ENCODE data around the gene ZNF274. TPM values are rescaled to one million over a fixed set of nuclear protein-coding genes. Genes with fewer than 3 reads are reported as not detected.
"Not testable (repeated sequence)": the region's sequence is repeated elsewhere in the genome, so short reads cannot be mapped to it uniquely, and the experiment has no call there.

Gene ZNF274
- total RNA-seq, 1 experiment from 2014 or later: 26.7 TPM

DNA sequence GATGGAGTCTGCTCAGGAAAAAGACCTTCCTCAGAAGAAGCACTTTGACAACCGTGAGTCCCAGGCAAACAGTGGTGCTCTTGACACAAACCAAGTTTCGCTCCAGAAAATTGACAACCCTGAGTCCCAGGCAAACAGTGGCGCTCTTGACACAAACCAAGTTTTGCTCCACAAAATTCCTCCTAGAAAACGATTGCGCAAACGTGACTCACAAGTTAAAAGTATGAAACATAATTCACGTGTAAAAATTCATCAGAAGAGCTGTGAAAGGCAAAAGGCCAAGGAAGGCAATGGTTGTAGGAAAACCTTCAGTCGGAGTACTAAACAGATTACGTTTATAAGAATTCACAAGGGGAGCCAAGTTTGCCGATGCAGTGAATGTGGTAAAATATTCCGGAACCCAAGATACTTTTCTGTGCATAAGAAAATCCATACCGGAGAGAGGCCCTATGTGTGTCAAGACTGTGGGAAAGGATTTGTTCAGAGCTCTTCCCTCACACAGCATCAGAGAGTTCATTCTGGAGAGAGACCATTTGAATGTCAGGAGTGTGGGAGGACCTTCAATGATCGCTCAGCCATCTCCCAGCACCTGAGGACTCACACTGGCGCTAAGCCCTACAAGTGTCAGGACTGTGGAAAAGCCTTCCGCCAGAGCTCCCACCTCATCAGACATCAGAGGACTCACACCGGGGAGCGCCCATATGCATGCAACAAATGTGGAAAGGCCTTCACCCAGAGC, 29.6 kb downstream of the ZNF274 start:
- no peak for DNase-seq (ENCODE audit: low read depth)

DNA sequence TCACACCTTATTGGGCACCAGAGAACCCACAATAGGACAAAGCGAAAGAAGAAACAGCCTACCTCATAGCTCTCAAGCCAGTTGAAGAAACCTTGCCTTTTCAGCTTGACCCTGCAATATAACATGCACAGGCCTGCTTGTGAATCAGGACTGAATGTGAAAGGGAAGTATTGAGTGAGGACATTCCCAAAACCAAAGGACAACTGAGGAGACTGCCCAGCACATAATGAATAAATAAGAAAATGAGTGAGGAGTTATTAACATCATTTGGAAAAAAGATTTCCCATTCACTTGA, 30.2 kb downstream of the ZNF274 start:
- DNase-seq (ENCODE audit: low read depth): no peak

DNA sequence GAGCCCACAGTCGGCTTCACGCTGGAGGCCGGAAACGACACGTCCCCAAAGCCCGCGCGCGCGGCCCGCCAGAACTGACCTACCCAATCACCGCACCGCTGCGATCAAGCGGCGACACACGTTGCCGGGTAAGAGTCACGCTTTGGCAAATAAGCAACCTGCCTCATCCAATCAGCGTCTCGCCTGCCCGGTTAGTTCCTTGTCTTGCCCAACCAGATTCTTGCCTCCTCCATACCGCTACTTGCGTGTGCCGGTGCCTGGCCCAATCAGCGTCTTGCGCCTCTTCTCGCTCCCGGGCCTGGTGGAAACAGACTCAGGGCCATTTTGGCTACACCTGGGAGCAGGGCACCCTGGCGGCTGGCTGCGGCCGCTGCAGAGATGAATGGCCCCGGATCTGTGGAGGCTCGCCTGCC, 34.2 kb downstream of the ZNF274 start:
- no peak for DNase-seq (ENCODE audit: low read depth)

DNA sequence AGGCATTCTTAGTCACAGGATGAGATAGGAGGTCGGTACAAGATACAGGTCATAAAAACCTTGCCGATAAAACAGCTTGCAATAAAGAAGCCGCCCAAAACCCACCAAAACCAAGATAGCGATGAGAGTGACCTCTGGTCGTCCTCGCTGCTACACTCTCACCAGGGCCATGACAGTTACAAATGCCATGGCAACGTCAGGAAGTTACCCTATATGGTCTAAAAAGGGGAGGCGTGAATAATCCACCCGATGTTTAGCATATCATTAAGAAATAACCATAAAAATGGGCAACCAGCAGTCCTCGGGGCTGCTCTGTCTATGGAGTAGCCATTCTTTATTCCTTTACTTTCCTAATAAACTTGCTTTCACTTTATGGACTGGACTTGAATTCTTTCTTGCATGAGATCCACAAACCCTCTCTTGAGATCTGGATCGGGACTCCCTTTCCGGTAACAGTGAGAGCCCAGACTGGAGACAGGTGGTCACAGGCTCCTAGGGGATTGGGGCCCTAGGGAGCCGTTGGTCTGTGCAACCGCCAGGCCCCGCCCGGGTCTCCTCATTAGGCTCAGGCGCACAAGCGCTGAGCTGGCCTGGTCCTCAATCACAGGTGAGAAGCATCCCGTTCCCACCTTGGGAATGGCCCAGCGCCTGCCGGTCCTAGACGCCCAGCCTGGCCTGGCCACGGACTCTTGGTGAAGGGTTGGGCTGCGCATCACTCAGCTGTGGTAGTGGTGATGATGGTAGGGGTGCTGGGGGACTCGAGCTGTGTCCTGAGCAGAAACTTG, 34.9 kb downstream of the ZNF274 start:
- no peak for DNase-seq (ENCODE audit: low read depth)

DNA sequence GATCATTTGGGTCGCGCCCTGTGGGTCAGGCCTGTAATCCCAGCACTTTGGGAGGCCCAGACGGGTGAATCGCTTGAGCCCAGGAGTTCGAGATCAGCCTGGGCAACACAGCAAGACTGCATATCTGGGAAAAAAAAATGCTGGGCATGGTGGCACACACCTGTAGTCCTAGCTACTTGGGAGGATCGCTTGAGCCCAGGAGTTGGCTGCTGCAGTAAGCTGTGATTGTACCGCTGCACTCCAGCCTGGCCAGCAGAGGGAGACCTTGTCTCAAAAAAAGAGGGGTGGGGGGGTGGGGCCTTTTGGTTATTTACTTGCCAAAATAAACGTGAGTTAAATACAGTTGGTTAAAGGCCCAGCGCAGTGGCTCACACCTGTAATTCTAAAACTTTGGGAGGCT, 36.0 kb downstream of the ZNF274 start:
- no peak for DNase-seq (ENCODE audit: low read depth)

DNA sequence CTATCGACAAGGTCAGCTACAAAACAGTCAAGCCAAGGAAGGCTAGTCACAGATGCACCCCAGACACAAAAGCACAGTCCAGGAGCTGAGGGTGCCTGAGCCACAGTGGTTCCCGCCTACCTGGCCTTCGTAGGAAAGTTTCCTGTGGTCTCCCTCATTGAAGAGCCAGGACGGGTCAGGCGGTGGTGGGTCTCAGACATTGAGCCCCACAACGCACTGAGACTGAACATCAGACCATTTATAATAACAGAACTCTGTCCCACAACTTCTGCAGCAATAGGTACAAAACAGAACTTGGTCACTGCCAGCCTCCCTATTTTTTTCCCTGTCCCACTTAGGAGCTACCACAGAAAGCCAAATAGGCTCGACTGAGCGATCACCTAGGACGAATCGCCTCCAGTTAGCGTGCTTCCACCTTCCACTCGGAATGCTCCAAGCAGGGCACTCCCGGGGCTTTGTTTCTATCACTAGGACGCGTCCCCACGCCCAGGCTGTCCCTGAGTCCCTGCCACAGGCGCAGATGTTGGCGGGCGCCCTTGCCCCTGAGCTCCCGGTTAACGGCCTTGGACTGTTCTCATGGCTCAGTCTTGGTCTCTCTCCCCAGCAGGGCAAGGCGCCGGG, 45.2 kb downstream of the ZNF274 start:
- no peak for DNase-seq (ENCODE audit: low read depth)

DNA sequence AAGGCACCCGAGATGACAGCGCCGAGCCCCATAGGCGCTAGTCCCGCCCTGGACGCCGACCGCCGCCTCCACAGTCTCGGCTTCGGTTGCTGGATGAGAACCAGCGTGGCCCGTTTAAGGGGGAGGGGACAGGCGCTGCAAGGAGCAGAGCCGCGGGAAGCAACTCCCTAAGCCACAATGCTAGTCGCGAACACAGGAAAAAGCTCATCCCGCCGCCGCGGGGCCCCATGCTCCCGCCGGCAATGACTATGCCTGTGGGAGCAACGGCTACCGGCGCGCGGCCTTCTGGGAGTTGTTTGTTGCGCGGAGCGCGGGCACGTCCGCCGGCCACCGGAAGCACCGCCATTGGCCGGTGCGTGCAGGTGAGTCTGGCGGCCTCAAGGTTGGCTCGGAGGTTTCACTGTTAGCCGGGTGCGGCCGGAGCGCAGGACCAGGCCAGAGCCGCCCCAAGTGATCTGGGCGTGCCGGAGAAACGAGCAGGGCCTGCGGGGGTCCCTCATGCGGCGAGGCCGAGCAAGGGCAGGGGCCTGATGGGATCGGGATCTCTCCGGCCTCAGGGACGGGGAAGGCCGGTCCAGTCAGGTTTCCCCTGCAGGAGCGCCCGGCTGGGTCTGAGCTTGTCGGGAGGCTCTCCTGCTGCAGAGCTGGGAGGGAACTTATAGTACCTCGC, 45.9 kb downstream of the ZNF274 start, which contains the start of gene ZNF544:
ZNF544 (plus strand) TSS at position 330 of the 670 bp plus-strand sequence. CDS start 15,110 bp downstream, outside the sequence.
- peak; percentile 77 for DNase-seq (ENCODE audit: low read depth)

DNA sequence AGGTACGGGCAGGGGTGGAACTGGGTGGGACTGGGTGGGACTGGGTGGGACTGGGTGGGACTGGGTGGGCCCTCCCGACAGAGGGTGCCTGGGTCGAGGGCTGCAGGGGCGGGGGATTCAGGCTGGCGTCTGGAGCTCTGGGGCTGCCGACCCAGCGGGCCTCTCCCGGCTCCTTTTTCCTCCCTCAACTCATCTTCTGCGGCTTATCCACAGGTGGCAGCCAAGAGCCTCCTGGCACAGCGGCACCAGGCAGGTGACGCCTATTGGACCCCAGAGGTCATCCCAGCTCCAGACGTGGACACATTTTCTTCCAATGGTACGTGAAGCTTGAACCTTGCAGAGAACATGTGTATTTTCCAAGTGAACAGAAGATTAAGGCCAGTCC, 46.4 kb downstream of the ZNF274 start:
- DNase-seq (ENCODE audit: low read depth): peak; percentile 24

DNA sequence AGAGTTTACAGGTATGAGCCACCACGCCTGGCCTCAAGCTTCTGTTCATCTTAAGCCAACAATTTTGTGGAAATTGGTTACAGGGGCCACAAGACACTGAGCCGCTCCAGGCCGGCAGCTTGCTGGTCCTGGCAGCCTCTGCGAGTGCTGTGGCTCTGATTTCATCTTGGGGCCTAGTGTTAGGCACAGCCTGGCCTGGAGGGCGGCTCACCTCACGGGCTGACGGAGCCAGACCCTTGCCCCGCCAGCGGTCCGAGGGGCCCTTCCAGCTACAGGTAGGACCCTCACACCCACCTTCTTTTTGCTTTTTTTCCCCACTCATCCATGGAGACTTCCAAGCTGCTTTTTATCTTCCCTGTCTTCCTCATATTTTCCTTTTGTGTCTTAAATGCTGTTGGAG, 54.5 kb downstream of the ZNF274 start:
- DNase-seq (ENCODE audit: low read depth): no peak

DNA sequence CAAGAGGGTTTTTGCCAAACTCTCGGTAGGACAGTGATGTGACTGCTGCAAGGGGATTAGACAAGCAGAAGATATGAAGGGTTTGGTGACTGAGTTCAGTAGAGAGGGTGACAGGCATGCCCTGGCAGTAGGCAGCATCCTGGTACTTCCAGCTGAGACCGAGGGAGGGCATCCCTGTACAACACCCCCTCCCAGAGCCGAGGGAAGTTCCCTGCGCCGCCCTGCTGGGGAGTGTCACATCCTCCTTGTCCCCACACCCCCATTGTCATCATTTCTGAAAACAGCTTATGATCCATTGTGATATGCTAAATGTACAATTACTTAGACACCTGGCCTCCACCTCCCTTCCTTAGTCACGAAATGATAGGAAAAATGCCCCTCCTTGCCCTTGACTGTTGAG, 60.5 kb downstream of the ZNF274 start:
- no peak for DNase-seq (ENCODE audit: low read depth)

DNA sequence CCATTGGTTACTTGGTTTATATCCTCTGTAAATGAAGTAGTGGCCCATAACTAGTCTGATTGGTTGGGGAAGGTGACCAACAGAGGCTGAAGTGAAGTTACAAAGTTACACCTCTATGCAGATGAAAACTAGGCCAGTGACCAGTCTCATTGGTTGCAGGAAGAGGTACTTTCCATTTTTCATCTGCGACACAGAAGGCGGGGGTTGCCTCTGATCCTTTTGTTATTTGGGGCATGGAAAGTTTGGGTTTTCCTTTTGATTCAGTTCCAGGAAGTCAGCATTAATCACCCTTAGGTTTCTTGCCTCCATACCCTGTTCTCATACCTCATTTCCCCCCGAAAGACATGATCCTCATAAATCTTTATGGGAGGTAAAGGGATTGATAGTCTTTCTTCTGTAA, 66.0 kb downstream of the ZNF274 start:
- no peak for DNase-seq (ENCODE audit: low read depth)

DNA sequence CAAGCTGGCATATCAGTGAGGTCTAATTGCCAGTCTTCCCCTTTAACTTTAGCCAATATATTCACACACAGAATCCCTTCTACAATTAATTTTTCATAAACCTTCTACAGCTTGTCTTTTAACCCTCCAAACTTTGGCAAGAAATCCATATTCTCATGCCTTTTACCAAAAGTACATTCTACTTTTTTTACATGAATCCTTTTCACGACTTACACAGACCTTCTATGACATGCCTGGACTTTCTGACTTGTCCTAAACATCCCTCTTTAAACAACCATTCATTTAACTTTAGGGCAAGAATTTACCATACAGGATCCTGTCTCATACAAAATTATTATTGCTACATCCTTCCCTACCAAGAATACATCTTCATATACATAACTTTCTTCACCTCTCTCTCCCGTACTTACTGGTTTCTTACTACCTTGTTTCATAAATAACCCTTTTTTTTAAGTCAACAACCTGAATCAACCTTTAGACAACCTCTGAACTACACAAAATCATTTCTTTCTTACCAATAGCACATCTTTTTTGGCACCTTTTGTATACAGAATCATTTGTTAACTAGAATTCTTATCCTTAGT, 69.3 kb downstream of the ZNF274 start:
- DNase-seq (ENCODE audit: low read depth): peak; percentile 48

DNA sequence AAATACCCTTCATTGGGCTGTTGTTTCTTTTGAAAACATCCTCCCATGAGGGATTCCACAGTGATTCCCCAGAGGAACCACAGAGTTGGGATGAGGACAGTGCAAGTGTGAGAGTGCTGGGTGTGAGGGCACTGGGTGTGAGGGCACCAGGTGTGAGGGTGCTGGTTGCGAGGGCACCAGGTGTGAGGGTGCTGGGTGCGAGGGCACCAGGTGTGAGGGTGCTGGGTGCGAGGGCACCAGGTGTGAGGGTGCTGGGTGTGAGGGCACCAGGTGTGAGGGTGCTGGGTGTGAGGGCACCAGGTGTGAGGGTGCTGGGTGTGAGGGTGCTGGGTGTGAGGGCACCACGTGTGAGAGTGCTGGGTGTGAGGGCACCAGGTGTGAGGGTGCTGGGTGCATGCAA, 75.4 kb downstream of the ZNF274 start:
- not testable (repeated sequence) for DNase-seq (ENCODE audit: low read depth)

DNA sequence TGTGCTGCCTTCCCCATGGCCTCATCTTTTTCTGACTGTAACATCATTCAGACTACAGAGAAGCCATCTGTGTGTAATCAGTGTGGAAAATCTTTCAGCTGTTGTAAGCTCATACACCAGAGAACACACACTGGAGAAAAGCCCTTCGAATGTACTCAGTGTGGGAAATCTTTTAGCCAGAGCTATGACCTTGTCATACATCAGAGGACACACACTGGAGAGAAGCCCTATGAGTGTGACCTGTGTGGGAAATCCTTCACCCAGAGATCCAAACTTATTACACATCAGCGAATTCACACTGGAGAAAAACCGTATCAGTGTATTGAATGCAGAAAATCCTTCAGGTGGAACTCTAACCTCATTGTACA, 78.7 kb downstream of the ZNF274 start:
- DNase-seq (ENCODE audit: low read depth): no peak

DNA sequence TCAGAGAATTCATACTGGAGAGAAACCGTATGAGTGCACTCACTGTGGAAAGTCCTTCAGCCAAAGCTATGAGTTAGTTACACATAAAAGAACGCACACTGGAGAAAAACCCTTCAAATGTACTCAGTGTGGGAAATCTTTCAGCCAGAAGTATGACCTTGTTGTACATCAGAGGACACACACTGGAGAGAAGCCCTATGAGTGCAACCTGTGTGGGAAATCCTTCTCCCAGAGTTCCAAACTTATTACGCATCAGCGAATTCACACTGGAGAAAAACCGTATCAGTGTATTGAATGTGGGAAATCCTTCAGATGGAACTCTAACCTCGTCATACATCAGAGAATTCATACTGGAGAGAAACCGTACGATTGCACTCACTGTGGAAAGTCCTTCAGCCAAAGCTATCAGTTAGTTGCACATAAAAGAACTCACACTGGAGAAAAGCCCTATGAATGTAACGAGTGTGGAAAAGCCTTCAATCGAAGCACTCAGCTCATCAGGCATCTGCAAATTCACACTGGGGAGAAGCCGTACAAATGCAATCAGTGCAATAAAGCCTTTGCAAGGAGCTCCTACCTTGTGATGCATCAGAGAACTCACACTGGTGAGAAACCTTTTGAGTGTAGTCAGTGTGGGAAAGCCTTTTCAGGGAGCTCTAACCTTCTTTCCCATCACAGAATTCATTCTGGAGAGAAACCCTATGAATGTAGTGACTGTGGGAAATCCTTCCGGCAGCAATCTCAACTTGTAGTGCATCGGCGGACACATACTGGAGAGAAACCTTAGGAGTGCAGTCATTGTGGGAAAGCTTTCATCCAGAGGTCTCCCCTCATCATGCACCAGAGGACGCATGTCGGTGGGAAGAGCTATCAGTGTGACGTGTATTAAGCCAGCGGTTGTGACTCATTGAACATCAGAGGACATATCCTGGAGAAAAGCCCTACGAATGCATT, 79.4 kb downstream of the ZNF274 start:
- DNase-seq (ENCODE audit: low read depth): no peak

DNA sequence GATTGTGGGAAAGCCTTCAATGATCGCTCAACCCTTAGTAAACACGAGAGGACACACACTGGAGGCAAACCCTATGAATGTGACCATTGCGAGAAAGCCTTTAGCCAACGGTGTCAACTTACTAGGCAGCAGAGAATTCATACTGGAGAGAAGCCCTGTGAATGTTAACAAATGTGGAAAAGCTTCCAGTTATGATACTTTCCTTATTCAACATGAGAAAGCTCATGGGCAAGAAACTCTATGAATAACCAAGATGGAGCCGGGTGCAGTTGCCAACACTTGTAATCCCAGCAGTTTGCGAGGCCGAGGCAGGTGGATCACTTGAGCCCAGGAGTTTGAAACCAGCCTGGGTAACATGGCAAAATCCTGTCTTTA, 80.0 kb downstream of the ZNF274 start:
- no peak for DNase-seq (ENCODE audit: low read depth)

Other genes with a start within 250 kb of the ZNF274 start
- gene ZNF418, start 247.7 kb upstream of the ZNF274 start, total RNA-seq (2014; rRNA removed; shearing (Covaris generic)): 6.6 and 7.0 TPM in 2 replicates
- 4.8 and 6.7 TPM in 2 replicates for gene ZNF256, start 235.4 kb upstream of the ZNF274 start, total RNA-seq (2014; rRNA removed; shearing (Covaris generic))
- gene C19orf18, start 208.5 kb upstream of the ZNF274 start, total RNA-seq (2014; rRNA removed; shearing (Covaris generic)): not detected in 2 replicates
- gene ZNF606, start 180.2 kb upstream of the ZNF274 start, total RNA-seq (2014; rRNA removed; shearing (Covaris generic)): 13.2 and 13.4 TPM in 2 replicates
- gene ZSCAN1, start 149.0 kb upstream of the ZNF274 start, total RNA-seq (2014; rRNA removed; shearing (Covaris generic)): 1.2 TPM in 1 of 2 replicates, not detected in the other
- 1.8 and 2.0 TPM in 2 replicates for gene ZNF135, start 123.8 kb upstream of the ZNF274 start, total RNA-seq (2014; rRNA removed; shearing (Covaris generic))
- 33.3 and 39.8 TPM in 2 replicates for gene ZSCAN18, start 84.8 kb upstream of the ZNF274 start, total RNA-seq (2014; rRNA removed; shearing (Covaris generic))
- gene ZNF329, start 32.3 kb upstream of the ZNF274 start, total RNA-seq (2014; rRNA removed; shearing (Covaris generic)): 9.8 and 14.6 TPM in 2 replicates
- 47.3 and 65.4 TPM in 2 replicates for gene ZNF544, start 45.9 kb downstream of the ZNF274 start, total RNA-seq (2014; rRNA removed; shearing (Covaris generic))
- gene ZNF8, start 95.9 kb downstream of the ZNF274 start, total RNA-seq (2014; rRNA removed; shearing (Covaris generic)): 3.7 and 7.1 TPM in 2 replicates
- 90.1 and 122 TPM in 2 replicates for gene ERVK3-1, start 122.3 kb downstream of the ZNF274 start, total RNA-seq (2014; rRNA removed; shearing (Covaris generic))
- 2.2 and 3.6 TPM in 2 replicates for gene ZSCAN22, start 143.9 kb downstream of the ZNF274 start, total RNA-seq (2014; rRNA removed; shearing (Covaris generic))
- gene A1BG, start 170.4 kb downstream of the ZNF274 start, total RNA-seq (2014; rRNA removed; shearing (Covaris generic)): 67.3 and 68.9 TPM in 2 replicates
- 0.54 and 1.5 TPM in 2 replicates for gene ZNF497, start 179.7 kb downstream of the ZNF274 start, total RNA-seq (2014; rRNA removed; shearing (Covaris generic))
- gene ZNF837, start 198.0 kb downstream of the ZNF274 start, total RNA-seq (2014; rRNA removed; shearing (Covaris generic)): 0.34 and 3.4 TPM in 2 replicates
- 1,319 and 1,664 TPM in 2 replicates for gene RPS5, start 204.2 kb downstream of the ZNF274 start, total RNA-seq (2014; rRNA removed; shearing (Covaris generic))
- not detected in 2 replicates for gene RNF225, start 212.6 kb downstream of the ZNF274 start, total RNA-seq (2014; rRNA removed; shearing (Covaris generic))
- gene ZNF584, start 225.6 kb downstream of the ZNF274 start, total RNA-seq (2014; rRNA removed; shearing (Covaris generic)): 11.6 and 14.2 TPM in 2 replicates